ENCODE data around the gene CUL9.

CUL9 gene

GRCh38 chr6:43205849-43206248, 23.9 kb downstream of the CUL9 start:
- Histone ChIP-seq H3K36me3 (ENCODE audit: control insufficient read depth in 4 of 4, insufficient read depth in 4 of 4, low read length in 3 of 4) (peaks cover 2 to 33% (median 17%) of the 10 kb centered on the region in 4 experiments), H3K4me1 (ENCODE audit: control extremely low read depth in 1 of 4, control insufficient read depth in 4 of 4, insufficient read depth in 4 of 4, low read length in 3 of 4) (no peaks in the 10 kb centered on the region), H3K4me3 (ENCODE audit: control insufficient read depth in 1 of 7, extremely low read depth in 1 of 7, insufficient read depth in 4 of 7, low read depth in 2 of 7, low read length in 6 of 7) (no peak overlapping the region), H3K9me3 (ENCODE audit: control extremely low read depth in 1 of 5, control insufficient read depth in 4 of 5, insufficient read depth in 2 of 5, low read depth in 1 of 5, low read length in 4 of 5) (no peaks in the 10 kb centered on the region), H3K27ac (ENCODE audit: insufficient read depth in 1 of 2, low read depth in 1 of 2, low read length in 2 of 2, poor library complexity in 1 of 2, severe bottlenecking in 2 of 2) (no peak overlapping the region), H3K27me3 (replicated peaks in 2 of 5; ENCODE audit: control insufficient read depth in 4 of 5, insufficient read depth in 5 of 5, low read length in 4 of 5) (no peaks in the 10 kb centered on the region)
- CTCF ChIA-PET, result interaction anchor here (1.1 to 1.5 kb wide), 2 partner anchors 15 to 300 kb away, joined by 3 read pairs; no protein-coding TSS in a partner anchor
- DNase-seq, result no peak
- POLR2A ChIA-PET, result no interaction called here
- 98% methylated on average over 10 of the region's 10 CpGs for WGBS (ENCODE audit: insufficient coverage)

DNA sequence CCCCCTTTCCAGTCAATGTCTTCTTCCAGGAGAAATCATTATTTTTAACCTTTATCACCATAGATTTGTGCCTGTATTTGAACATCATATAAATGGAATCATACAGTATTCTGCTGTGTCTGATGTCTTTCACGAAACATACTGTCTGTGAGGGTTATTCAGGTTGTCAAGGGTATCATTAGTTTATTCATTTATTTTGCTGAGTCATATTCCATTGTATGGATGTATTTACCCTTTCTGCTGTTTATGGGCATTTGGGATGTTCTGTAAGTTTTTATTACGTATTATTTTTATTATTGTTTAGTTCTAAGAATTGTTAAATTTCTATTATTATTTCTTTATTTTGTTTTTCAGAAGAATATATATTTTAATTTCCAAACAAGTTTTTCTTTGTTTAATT, 25.3 kb downstream of the CUL9 start:
- no CpG with 5 or more reads among the region's 2 CpGs for WGBS (ENCODE audit: insufficient coverage)
- H3K4me1 ChIP-seq (ENCODE audit: control extremely low read depth in 1 of 4, control insufficient read depth in 4 of 4, insufficient read depth in 4 of 4, low read length in 3 of 4), result no peaks in the 10 kb centered on the region
- CTCF ChIA-PET, result no interaction called here
- H3K36me3 ChIP-seq (ENCODE audit: control insufficient read depth in 4 of 4, insufficient read depth in 4 of 4, low read length in 3 of 4), result peaks cover 2 to 32% (median 15%) of the 10 kb centered on the region in 4 experiments
- no peak overlapping the region for H3K27ac ChIP-seq (ENCODE audit: insufficient read depth in 1 of 2, low read depth in 1 of 2, low read length in 2 of 2, poor library complexity in 1 of 2, severe bottlenecking in 2 of 2)
- no peak for DNase-seq
- no peak overlapping the region for H3K4me3 ChIP-seq (ENCODE audit: control insufficient read depth in 1 of 7, extremely low read depth in 1 of 7, insufficient read depth in 4 of 7, low read depth in 2 of 7, low read length in 6 of 7)
- POLR2A ChIA-PET, result no interaction called here
- H3K9me3 ChIP-seq (ENCODE audit: control extremely low read depth in 1 of 5, control insufficient read depth in 4 of 5, insufficient read depth in 2 of 5, low read depth in 1 of 5, low read length in 4 of 5), result no peaks in the 10 kb centered on the region
- H3K27me3 ChIP-seq (replicated peaks in 2 of 5; ENCODE audit: control insufficient read depth in 4 of 5, insufficient read depth in 5 of 5, low read length in 4 of 5), result no peaks in the 10 kb centered on the region

DNA sequence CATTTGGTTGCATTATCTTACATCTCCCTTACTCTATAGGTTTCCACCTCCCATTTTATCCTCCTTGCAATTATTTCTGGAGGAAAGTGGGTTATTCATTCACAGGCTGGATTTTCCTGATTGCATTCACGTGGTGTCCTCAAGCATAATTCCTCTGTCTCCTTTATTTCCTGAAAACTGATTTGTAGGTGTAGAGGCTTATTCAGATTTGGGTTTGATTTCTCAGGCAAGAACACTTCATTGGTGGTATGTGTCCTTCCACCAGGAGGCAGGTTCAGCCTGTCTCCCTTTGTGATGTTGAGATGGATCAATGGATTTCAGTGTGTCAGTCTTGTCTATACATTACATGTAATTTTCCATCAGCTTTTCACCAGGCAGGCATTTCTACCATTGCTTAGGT, 30.0 kb downstream of the CUL9 start:
- ChIA-PET POLR2A (no interaction called here), CTCF (interaction anchor here (0.7 to 1.5 kb wide), 3 partner anchors 9 to 130 kb away, joined by 3 to 4 read pairs (median 4); partner anchors contain the start of gene DNPH1)
- DNase-seq, result peak in 1 of 3 donors; percentile 12

DNA sequence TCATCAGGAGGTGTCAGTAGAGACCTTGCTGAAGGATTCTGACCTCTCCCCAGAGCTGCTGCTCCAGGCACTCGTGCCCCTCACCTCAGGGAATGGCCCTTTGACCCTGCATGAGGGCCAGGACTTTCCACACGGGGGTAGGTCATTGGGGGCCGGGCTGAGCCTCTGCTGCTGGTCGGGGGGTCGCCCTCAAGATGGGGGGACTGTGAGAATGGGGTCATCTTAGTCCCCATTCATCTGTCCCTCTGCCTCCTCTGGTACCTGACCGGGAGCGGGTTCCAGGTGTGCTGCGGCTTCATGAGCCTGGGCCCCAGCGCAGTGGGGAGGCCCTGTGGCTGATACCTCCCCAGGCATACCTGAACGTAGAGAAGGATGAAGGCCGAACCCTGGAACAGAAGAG, 31.4 kb downstream of the CUL9 start:
- no peak overlapping the region for H3K4me3 ChIP-seq (ENCODE audit: control insufficient read depth in 1 of 7, extremely low read depth in 1 of 7, insufficient read depth in 4 of 7, low read depth in 2 of 7, low read length in 6 of 7)
- CTCF ChIA-PET, result no interaction called here
- H3K27ac ChIP-seq (ENCODE audit: insufficient read depth in 1 of 2, low read depth in 1 of 2, low read length in 2 of 2, poor library complexity in 1 of 2, severe bottlenecking in 2 of 2), result no peak overlapping the region
- no peaks in the 10 kb centered on the region for H3K27me3 ChIP-seq (replicated peaks in 2 of 5; ENCODE audit: control insufficient read depth in 4 of 5, insufficient read depth in 5 of 5, low read length in 4 of 5)
- WGBS (ENCODE audit: insufficient coverage), result 95% methylated on average over 6 of the region's 11 CpGs
- DNase-seq, result no peak
- H3K9me3 ChIP-seq (ENCODE audit: control extremely low read depth in 1 of 5, control insufficient read depth in 4 of 5, insufficient read depth in 2 of 5, low read depth in 1 of 5, low read length in 4 of 5), result no peaks in the 10 kb centered on the region
- H3K36me3 ChIP-seq (ENCODE audit: control insufficient read depth in 4 of 4, insufficient read depth in 4 of 4, low read length in 3 of 4), result peaks cover 12 to 39% (median 21%) of the 10 kb centered on the region in 4 experiments
- no peaks in the 10 kb centered on the region for H3K4me1 ChIP-seq (ENCODE audit: control extremely low read depth in 1 of 4, control insufficient read depth in 4 of 4, insufficient read depth in 4 of 4, low read length in 3 of 4)
- POLR2A ChIA-PET, result no interaction called here

More for the DNA sequence above, 30.0 kb downstream of the CUL9 start:
- H3K27ac ChIP-seq (ENCODE audit: insufficient read depth in 1 of 2, low read depth in 1 of 2, low read length in 2 of 2, poor library complexity in 1 of 2, severe bottlenecking in 2 of 2), result no peak overlapping the region
- no peaks in the 10 kb centered on the region for H3K27me3 ChIP-seq (replicated peaks in 2 of 5; ENCODE audit: control insufficient read depth in 4 of 5, insufficient read depth in 5 of 5, low read length in 4 of 5)
- no peaks in the 10 kb centered on the region for H3K4me1 ChIP-seq (ENCODE audit: control extremely low read depth in 1 of 4, control insufficient read depth in 4 of 4, insufficient read depth in 4 of 4, low read length in 3 of 4)
- H3K9me3 ChIP-seq (ENCODE audit: control extremely low read depth in 1 of 5, control insufficient read depth in 4 of 5, insufficient read depth in 2 of 5, low read depth in 1 of 5, low read length in 4 of 5), result no peaks in the 10 kb centered on the region
- no CpG with 5 or more reads among the region's 1 CpG for WGBS (ENCODE audit: insufficient coverage)
- H3K4me3 ChIP-seq (ENCODE audit: control insufficient read depth in 1 of 7, extremely low read depth in 1 of 7, insufficient read depth in 4 of 7, low read depth in 2 of 7, low read length in 6 of 7), result no peak overlapping the region
- peaks cover 9 to 35% (median 18%) of the 10 kb centered on the region in 4 experiments for H3K36me3 ChIP-seq (ENCODE audit: control insufficient read depth in 4 of 4, insufficient read depth in 4 of 4, low read length in 3 of 4)

DNA sequence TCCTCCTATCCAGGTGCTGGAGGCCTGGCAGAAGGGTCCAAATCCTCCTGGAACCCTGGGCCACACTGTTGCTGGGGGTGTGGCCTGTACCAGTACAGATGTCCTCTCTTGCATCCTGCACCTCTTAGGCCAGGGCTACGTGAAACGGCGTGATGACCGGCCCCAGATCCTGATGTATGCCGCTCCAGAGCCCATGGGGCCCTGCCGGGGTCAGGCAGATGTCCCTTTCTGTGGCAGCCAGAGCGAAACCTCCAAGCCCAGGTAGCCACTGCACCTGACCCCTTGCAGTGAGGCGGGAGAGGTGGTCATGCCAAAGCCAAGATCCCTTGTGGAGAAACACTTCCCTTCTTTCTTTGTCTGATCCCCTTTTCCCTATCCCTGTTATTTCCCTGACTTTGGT, 33.1 kb downstream of the CUL9 start:
- H3K36me3 ChIP-seq (ENCODE audit: control insufficient read depth in 4 of 4, insufficient read depth in 4 of 4, low read length in 3 of 4), result peaks cover 12 to 45% (median 24%) of the 10 kb centered on the region in 4 experiments

DNA sequence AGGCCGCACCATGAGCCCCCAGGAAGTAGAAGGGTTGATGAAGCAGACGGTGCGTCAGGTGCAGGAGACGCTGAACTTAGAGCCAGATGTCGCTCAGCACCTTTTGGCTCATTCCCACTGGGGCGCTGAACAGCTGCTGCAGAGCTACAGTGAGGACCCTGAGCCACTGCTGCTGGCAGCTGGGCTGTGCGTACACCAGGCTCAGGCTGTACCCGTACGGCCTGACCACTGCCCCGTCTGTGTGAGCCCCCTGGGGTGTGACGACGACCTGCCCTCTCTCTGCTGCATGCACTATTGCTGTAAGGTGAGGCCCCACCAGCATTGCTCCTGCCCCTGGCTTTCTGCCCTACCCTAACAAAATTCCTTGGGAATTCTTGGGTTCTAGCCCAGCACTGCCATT, 34.2 kb downstream of the CUL9 start:
- no peak for DNase-seq
- ChIA-PET POLR2A (no interaction called here), CTCF (interaction anchor here (1.1 to 1.3 kb wide), 2 partner anchors 15 to 32 kb away, joined by 3 read pairs; no protein-coding TSS in a partner anchor)
- Histone ChIP-seq H3K36me3 (ENCODE audit: control insufficient read depth in 4 of 4, insufficient read depth in 4 of 4, low read length in 3 of 4) (peaks cover 14 to 56% (median 33%) of the 10 kb centered on the region in 4 experiments), H3K27me3 (replicated peaks in 2 of 5; ENCODE audit: control insufficient read depth in 4 of 5, insufficient read depth in 5 of 5, low read length in 4 of 5) (no peaks in the 10 kb centered on the region), H3K4me3 (ENCODE audit: control insufficient read depth in 1 of 7, extremely low read depth in 1 of 7, insufficient read depth in 4 of 7, low read depth in 2 of 7, low read length in 6 of 7) (no peak overlapping the region), H3K4me1 (ENCODE audit: control extremely low read depth in 1 of 4, control insufficient read depth in 4 of 4, insufficient read depth in 4 of 4, low read length in 3 of 4) (no peaks in the 10 kb centered on the region), H3K27ac (ENCODE audit: insufficient read depth in 1 of 2, low read depth in 1 of 2, low read length in 2 of 2, poor library complexity in 1 of 2, severe bottlenecking in 2 of 2) (no peak overlapping the region), H3K9me3 (ENCODE audit: control extremely low read depth in 1 of 5, control insufficient read depth in 4 of 5, insufficient read depth in 2 of 5, low read depth in 1 of 5, low read length in 4 of 5) (no peaks in the 10 kb centered on the region)
- WGBS (ENCODE audit: insufficient coverage), result 98% methylated on average over 12 of the region's 12 CpGs

More for the DNA sequence above, 33.1 kb downstream of the CUL9 start:
- no peak overlapping the region for H3K4me3 ChIP-seq (ENCODE audit: control insufficient read depth in 1 of 7, extremely low read depth in 1 of 7, insufficient read depth in 4 of 7, low read depth in 2 of 7, low read length in 6 of 7)
- CTCF ChIA-PET, result interaction anchor here (0.6 to 1.1 kb wide), 2 partner anchors 42 to 518 kb away, joined by 3 read pairs; no protein-coding TSS in a partner anchor
- no peak overlapping the region for H3K27ac ChIP-seq (ENCODE audit: insufficient read depth in 1 of 2, low read depth in 1 of 2, low read length in 2 of 2, poor library complexity in 1 of 2, severe bottlenecking in 2 of 2)
- DNase-seq, result no peak
- H3K4me1 ChIP-seq (ENCODE audit: control extremely low read depth in 1 of 4, control insufficient read depth in 4 of 4, insufficient read depth in 4 of 4, low read length in 3 of 4), result no peaks in the 10 kb centered on the region
- POLR2A ChIA-PET, result no interaction called here
- H3K9me3 ChIP-seq (ENCODE audit: control extremely low read depth in 1 of 5, control insufficient read depth in 4 of 5, insufficient read depth in 2 of 5, low read depth in 1 of 5, low read length in 4 of 5), result no peaks in the 10 kb centered on the region
- H3K27me3 ChIP-seq (replicated peaks in 2 of 5; ENCODE audit: control insufficient read depth in 4 of 5, insufficient read depth in 5 of 5, low read length in 4 of 5), result no peaks in the 10 kb centered on the region
- WGBS (ENCODE audit: insufficient coverage), result 97% methylated on average over 8 of the region's 8 CpGs

DNA sequence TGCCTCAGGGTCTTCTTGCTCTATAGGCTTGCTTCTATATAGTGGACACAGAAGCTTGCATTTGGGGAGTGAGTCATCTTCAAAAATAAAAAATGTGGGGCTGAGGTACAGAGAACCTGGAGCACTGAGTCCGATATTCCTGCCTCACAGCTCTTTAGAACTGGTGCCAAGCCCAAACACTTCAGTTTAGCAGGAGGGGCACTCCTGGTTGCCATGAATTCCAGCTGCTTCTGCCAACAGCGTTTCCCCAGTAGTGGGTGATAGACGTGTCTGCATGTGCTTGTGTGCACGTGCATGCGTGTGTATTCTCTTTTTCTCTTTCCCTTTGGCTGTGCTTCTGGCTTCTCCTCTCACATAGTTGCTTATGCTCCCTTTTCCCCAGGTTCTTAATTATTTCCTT, 35.4 kb downstream of the CUL9 start:
- 97% methylated on average over 3 of the region's 5 CpGs for WGBS (ENCODE audit: insufficient coverage)
- no peaks in the 10 kb centered on the region for H3K27me3 ChIP-seq (replicated peaks in 2 of 5; ENCODE audit: control insufficient read depth in 4 of 5, insufficient read depth in 5 of 5, low read length in 4 of 5)
- no peak for DNase-seq
- no peak overlapping the region for H3K27ac ChIP-seq (ENCODE audit: insufficient read depth in 1 of 2, low read depth in 1 of 2, low read length in 2 of 2, poor library complexity in 1 of 2, severe bottlenecking in 2 of 2)
- no peaks in the 10 kb centered on the region for H3K4me1 ChIP-seq (ENCODE audit: control extremely low read depth in 1 of 4, control insufficient read depth in 4 of 4, insufficient read depth in 4 of 4, low read length in 3 of 4)
- no peaks in the 10 kb centered on the region for H3K9me3 ChIP-seq (ENCODE audit: control extremely low read depth in 1 of 5, control insufficient read depth in 4 of 5, insufficient read depth in 2 of 5, low read depth in 1 of 5, low read length in 4 of 5)
- ChIA-PET POLR2A (interaction anchor here (0.5 kb wide), 1 partner anchor 25 kb away, joined by 3 read pairs; no protein-coding TSS in a partner anchor), CTCF (interaction anchor here (1.3 kb wide), 1 partner anchor 16 kb away, joined by 3 read pairs; no protein-coding TSS in a partner anchor)
- peaks cover 14 to 67% (median 37%) of the 10 kb centered on the region in 4 experiments for H3K36me3 ChIP-seq (ENCODE audit: control insufficient read depth in 4 of 4, insufficient read depth in 4 of 4, low read length in 3 of 4)
- no peak overlapping the region for H3K4me3 ChIP-seq (ENCODE audit: control insufficient read depth in 1 of 7, extremely low read depth in 1 of 7, insufficient read depth in 4 of 7, low read depth in 2 of 7, low read length in 6 of 7)
